Right atrium auricular region (tissue), 2 donors: ENCODE data around the gene B9D2. TPM values are rescaled to one million over a fixed set of nuclear protein-coding genes. Genes with fewer than 3 reads are reported as not detected.

Experiments
- DNase-seq: peaks from one replicate; pipeline ENCODE4 v3.0.0-alpha.2; 2019; ENCODE audit warnings: low spot score
- H3K27ac ChIP-seq, 2 donors: fragments of 200-600 bp; sonication (generic); 1 replicate in 1 of 2; 2 replicates in 1 of 2; pipeline ENCODE4 v1.5.1; 2016 to 2019
- H3K27me3 ChIP-seq, 2 donors: fragments of 200-600 bp; sonication (generic); one replicate each; pipeline versions ENCODE4 v1.5.1 to v1.6.0; 2017 to 2019
- H3K36me3 ChIP-seq: fragments of 200-600 bp; sonication (generic); one replicate; pipeline ENCODE4 v1.5.1; 2016
- H3K4me1 ChIP-seq, 2 donors: fragments of 200-600 bp; sonication (generic); one replicate each; pipeline versions ENCODE4 v1.5.1 to v1.6.0; 2017 to 2019
- H3K4me3 ChIP-seq, 2 donors: fragments of 200-600 bp; sonication (generic); 1 replicate in 1 of 2; 2 replicates in 1 of 2; pipeline ENCODE4 v1.5.1; 2017 to 2019; ENCODE audit warnings: mild to moderate bottlenecking in 1 of 2, moderate library complexity in 1 of 2
- H3K9me3 ChIP-seq, 2 donors: fragments of 200-600 bp; sonication (generic); one replicate each; pipeline ENCODE4 v1.5.1; 2019
- CTCF ChIP-seq, 2 donors: fragments of 200-600 bp; sonication (generic); IDR thresholded peaks; one replicate each; pipeline ENCODE4 v1.5.1; 2019; ENCODE audit warnings: antibody characterized with exemption in 2 of 2
- total RNA-seq, 2 donors: library from RNA; depleted of rRNA; stranded (reverse); fragments of >200 nt; gene quantifications; one replicate each; pipeline ENCODE4 v1.1.0, GENCODE V29; 2016

B9D2 gene
- total RNA-seq, 2 donors from 2014 or later: 1.9 to 3.8 TPM

- no peak for DNase-seq
- H3K4me1 ChIP-seq: peaks cover 0 to 18% of the 10 kb centered on the region in 2 donors
- H3K27ac ChIP-seq: no peak overlapping the region
Observed at GRCh38 chr19:41402010-41402409, 38.1 kb upstream of the B9D2 start.

GRCh38 chr19:41401483-41401882, 37.5 kb upstream of the B9D2 start:
- DNase-seq: no peak
- H3K27me3 ChIP-seq: no peaks in the 10 kb centered on the region
- peaks cover 0 to 20% of the 10 kb centered on the region in 2 donors for H3K4me1 ChIP-seq
- H3K4me3 ChIP-seq: no peak overlapping the region
- no peak overlapping the region for H3K27ac ChIP-seq
- H3K9me3 ChIP-seq: no peaks in the 10 kb centered on the region
- H3K36me3 ChIP-seq: no peaks in the 10 kb centered on the region
- TF ChIP-seq CTCF (IDR thresholded peaks at IDR 0.05): no peak

More at GRCh38 chr19:41402010-41402409, 38.1 kb upstream of the B9D2 start:
- no peaks in the 10 kb centered on the region for H3K9me3 ChIP-seq
- TF ChIP-seq CTCF (IDR thresholded peaks at IDR 0.05): no peak
- no peaks in the 10 kb centered on the region for H3K27me3 ChIP-seq
- H3K36me3 ChIP-seq: no peaks in the 10 kb centered on the region
- H3K4me3 ChIP-seq: no peak overlapping the region

- no peaks in the 10 kb centered on the region for H3K27me3 ChIP-seq
- no peak for DNase-seq
- no peaks in the 10 kb centered on the region for H3K9me3 ChIP-seq
- no peaks in the 10 kb centered on the region for H3K36me3 ChIP-seq
- H3K27ac ChIP-seq: no peak overlapping the region
- no peak for TF ChIP-seq CTCF (IDR thresholded peaks at IDR 0.05)
- peaks cover 0 to 17% of the 10 kb centered on the region in 2 donors for H3K4me1 ChIP-seq
- H3K4me3 ChIP-seq: no peak overlapping the region
Observed at GRCh38 chr19:41399525-41399924, 35.6 kb upstream of the B9D2 start.

GRCh38 chr19:41399091-41399490, 35.1 kb upstream of the B9D2 start:
- Histone ChIP-seq H3K27ac (no peak overlapping the region), H3K27me3 (no peaks in the 10 kb centered on the region), H3K36me3 (no peaks in the 10 kb centered on the region), H3K4me3 (no peak overlapping the region), H3K4me1 (peaks cover 0 to 17% of the 10 kb centered on the region in 2 donors), H3K9me3 (no peaks in the 10 kb centered on the region)
- TF ChIP-seq CTCF (IDR thresholded peaks at IDR 0.05): no peak
- DNase-seq: no peak

GRCh38 chr19:41398598-41398997, 34.6 kb upstream of the B9D2 start:
- Histone ChIP-seq H3K36me3 (no peaks in the 10 kb centered on the region), H3K9me3 (no peaks in the 10 kb centered on the region), H3K27me3 (no peaks in the 10 kb centered on the region), H3K4me1 (peaks cover 0 to 17% of the 10 kb centered on the region in 2 donors), H3K27ac (peak overlapping the region in 1 of 2 donors; percentile 90), H3K4me3 (peak overlapping the region; percentile 84 to 91)
- no peak for DNase-seq
- TF ChIP-seq CTCF (IDR thresholded peaks at IDR 0.05): no peak

- Histone ChIP-seq H3K9me3 (no peaks in the 10 kb centered on the region), H3K27ac (peak overlapping the region; percentile 89 to 90), H3K36me3 (no peaks in the 10 kb centered on the region), H3K4me1 (peaks cover 0 to 17% of the 10 kb centered on the region in 2 donors), H3K4me3 (peak overlapping the region; percentile 84 to 91), H3K27me3 (no peaks in the 10 kb centered on the region)
- no peak for TF ChIP-seq CTCF (IDR thresholded peaks at IDR 0.05)
- no peak for DNase-seq
Observed at GRCh38 chr19:41398050-41398418, 34.1 kb upstream of the B9D2 start.
